Left ventricle myocardium inferior (tissue), 1 donor: ENCODE data around the gene APBB3. TPM values are rescaled to one million over a fixed set of nuclear protein-coding genes. Genes with fewer than 3 reads are reported as not detected.
"Not testable (repeated sequence)": the region's sequence is repeated elsewhere in the genome, so short reads cannot be mapped to it uniquely, and the experiment has no call there.

Experiments
- DNase-seq: peaks from one replicate; pipeline ENCODE4 v3.0.0-alpha.2; 2020
- H3K27ac ChIP-seq: fragments of 200-600 bp; replicated peaks from 2 replicates; pipeline ENCODE4 v1.8.0; 2021
- H3K27me3 ChIP-seq: fragments of 200-600 bp; 2 replicates; pipeline ENCODE4 v1.8.0; 2021; ENCODE audit warnings: low read depth
- H3K36me3 ChIP-seq: fragments of 200-600 bp; 2 replicates; pipeline ENCODE4 v1.8.0; 2021
- H3K4me1 ChIP-seq: fragments of 200-600 bp; 2 replicates; pipeline ENCODE4 v1.8.0; 2021
- H3K4me3 ChIP-seq: fragments of 200-600 bp; 2 replicates; pipeline ENCODE4 v1.8.0; 2021; ENCODE audit warnings: mild to moderate bottlenecking, moderate library complexity
- H3K9me3 ChIP-seq: fragments of 200-600 bp; replicated peaks from 2 replicates; pipeline ENCODE4 v1.8.0; 2021
- CTCF ChIP-seq: fragments of 200-600 bp; IDR thresholded peaks from 2 replicates; pipeline ENCODE4 v1.8.0; 2021; ENCODE audit warnings: antibody characterized with exemption, mild to moderate bottlenecking, borderline replicate concordance
- intact Hi-C: fragments of 100-400 bp; cut with micrococcal nuclease; formaldehyde crosslinking; loops from one replicate; pipeline ENCODE4 v1.11.0; 2022
- total RNA-seq: library from RNA; stranded (reverse); fragmentation: NEBNext Ultra II Directional; extraction: Animal tissue kit (Norgen Biotek cat#: 25700); gene quantifications from one replicate; pipeline ENCODE4 v1.2.1, GENCODE V29; 2021
- donor health status: DM: no; HTN: yes; CAD: no; lungs with severe emphysema.

APBB3 gene
- total RNA-seq, 1 donor from 2014 or later = 12.1 TPM

GRCh38 chr5:140588311-140589070 lies 24.1 kb upstream of the APBB3 start:
- H3K27me3 ChIP-seq = no peaks in the 10 kb centered on the region
- DNase-seq = no peak
- intact Hi-C loops = no loop called here
- no peaks in the 10 kb centered on the region for H3K36me3 ChIP-seq
- peaks cover 2% of the 10 kb centered on the region for H3K9me3 ChIP-seq
- H3K4me3 ChIP-seq = no peak overlapping the region
- peak overlapping the region; percentile 52 for H3K27ac ChIP-seq
- TF ChIP-seq CTCF = no peak
- peaks cover 11% of the 10 kb centered on the region for H3K4me1 ChIP-seq

DNA sequence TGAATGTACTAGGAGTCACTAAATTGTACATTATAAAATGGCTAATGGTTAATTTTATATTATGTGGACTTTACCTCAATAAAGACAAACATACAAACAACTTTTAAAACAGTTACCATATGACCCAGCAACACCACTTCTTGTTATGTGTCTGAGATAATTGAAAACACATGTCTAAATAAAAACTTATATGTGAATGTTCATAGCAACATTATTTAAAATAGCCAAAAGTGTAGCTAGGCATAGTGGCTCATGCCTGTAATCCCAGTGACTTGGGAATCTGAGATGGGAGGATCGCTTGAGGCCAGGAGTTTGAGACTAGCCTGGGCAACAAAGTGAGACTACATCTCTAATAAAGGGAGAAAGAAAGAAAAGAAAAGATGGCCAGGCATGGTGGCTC lies 23.1 kb upstream of the APBB3 start:
- Histone ChIP-seq H3K4me3 (no peak overlapping the region), H3K27ac (no peak overlapping the region), H3K36me3 (no peaks in the 10 kb centered on the region), H3K27me3 (no peaks in the 10 kb centered on the region), H3K9me3 (peaks cover 12% of the 10 kb centered on the region), H3K4me1 (peaks cover 11% of the 10 kb centered on the region)
- no peak for TF ChIP-seq CTCF
- intact Hi-C loops = no loop called here
- no peak for DNase-seq

- DNase-seq, H3K27me3 ChIP-seq, H3K36me3 ChIP-seq, H3K27ac ChIP-seq, H3K4me3 ChIP-seq, H3K4me1 ChIP-seq: not testable (repeated sequence)
- H3K9me3 ChIP-seq = peaks cover 15% of the 10 kb centered on the region
- intact Hi-C loops = loop anchor here (10.0 kb wide), 1 partner anchor 46 kb away; no protein-coding TSS in a partner anchor
Measured at GRCh38 chr5:140579188-140579747, 14.9 kb upstream of the APBB3 start.

DNA sequence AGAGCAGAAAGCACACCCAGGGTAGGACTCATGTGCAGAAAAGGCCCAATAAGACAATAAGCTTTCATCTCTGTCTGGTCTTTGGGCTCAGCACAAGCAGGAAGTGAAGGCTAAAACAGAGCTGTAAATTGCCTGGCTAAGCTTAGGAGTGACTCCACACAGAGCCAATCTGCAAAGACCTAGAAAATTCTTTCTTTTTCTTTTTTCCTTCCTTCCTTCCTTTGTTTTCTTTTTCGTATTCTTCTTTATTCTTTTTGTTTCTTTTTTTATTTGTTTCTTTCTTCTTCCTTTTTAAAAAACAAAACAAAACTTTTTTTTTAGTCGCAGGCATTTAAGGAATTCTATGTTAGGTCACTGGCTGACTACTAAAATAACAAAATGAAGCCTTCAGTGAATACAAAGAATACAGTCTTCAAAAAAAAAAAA lies 12.4 kb upstream of the APBB3 start:
- Histone ChIP-seq H3K27me3 (no peaks in the 10 kb centered on the region), H3K27ac (peak overlapping the region; percentile 45), H3K9me3 (no peaks in the 10 kb centered on the region), H3K4me3 (no peak overlapping the region), H3K36me3 (no peaks in the 10 kb centered on the region), H3K4me1 (peaks cover 12% of the 10 kb centered on the region)
- intact Hi-C loops = loop anchor here (10.0 kb wide), 1 partner anchor 48 kb away; no protein-coding TSS in a partner anchor
- no peak for DNase-seq
- no peak for TF ChIP-seq CTCF

DNA sequence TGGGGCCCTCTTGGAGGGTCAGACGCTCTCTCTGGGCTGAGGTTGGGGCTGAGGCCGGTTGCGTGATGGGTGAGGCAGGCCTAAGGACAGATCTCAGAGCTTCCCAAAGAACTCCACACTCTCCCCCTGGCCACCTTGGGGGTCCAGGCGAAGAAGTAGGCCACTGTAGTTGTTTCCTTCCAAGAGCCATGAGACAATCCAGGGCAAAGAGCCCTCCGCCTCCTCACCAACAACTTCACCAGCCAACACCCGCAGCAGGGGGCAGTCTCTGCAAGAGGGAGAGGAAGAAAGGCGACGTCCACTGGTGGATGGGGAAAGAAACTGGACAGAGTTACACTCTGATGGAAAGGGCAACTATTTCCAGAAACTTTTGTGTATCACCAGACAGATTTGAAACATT lies 10.9 kb upstream of the APBB3 start:
- intact Hi-C loops = loop anchor here (10.0 kb wide), 1 partner anchor 49 kb away; no protein-coding TSS in a partner anchor
- Histone ChIP-seq H3K4me3 (no peak overlapping the region), H3K27me3 (no peaks in the 10 kb centered on the region), H3K36me3 (no peaks in the 10 kb centered on the region), H3K27ac (no peak overlapping the region), H3K4me1 (peaks cover 27% of the 10 kb centered on the region), H3K9me3 (no peaks in the 10 kb centered on the region)
- peak; percentile 45 for TF ChIP-seq CTCF
- DNase-seq = peak; percentile 49

DNA sequence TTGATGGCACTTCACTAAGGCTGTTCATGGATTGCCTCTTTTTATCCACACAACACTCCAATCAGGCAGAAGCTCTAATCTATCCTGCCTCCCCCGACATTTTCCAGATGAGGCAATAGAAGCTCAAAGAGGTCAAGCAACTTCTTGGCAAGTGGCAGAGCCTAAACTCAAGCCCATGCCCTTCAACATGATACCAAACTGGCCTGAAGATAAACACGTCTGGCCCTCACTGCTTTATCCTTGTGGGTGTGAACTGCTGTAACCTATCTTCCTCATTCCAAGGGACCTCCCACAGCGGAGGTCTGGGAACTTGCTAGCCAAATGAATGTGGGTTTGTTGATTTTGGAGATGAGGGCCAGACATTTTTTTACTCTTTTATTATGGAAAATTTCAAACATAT lies 9.8 kb upstream of the APBB3 start:
- Histone ChIP-seq H3K4me1 (peaks cover 38% of the 10 kb centered on the region), H3K9me3 (no peaks in the 10 kb centered on the region), H3K27ac (no peak overlapping the region), H3K4me3 (no peak overlapping the region), H3K27me3 (no peaks in the 10 kb centered on the region), H3K36me3 (no peaks in the 10 kb centered on the region)
- DNase-seq = no peak
- no peak for TF ChIP-seq CTCF
- intact Hi-C loops = loop anchor here (10.0 kb wide), 1 partner anchor 51 kb away; no protein-coding TSS in a partner anchor
